ENCODE measurements around the gene ABCA5. TPM values are rescaled to one million over a fixed set of nuclear protein-coding genes. Genes with fewer than 3 reads are reported as not detected.
A peak's percentile ranks its signal among the peaks of the same experiment; 100 is the strongest.

Gene ABCA5
- polyA plus RNA-seq, 1 experiment = 6.5 TPM

DNA sequence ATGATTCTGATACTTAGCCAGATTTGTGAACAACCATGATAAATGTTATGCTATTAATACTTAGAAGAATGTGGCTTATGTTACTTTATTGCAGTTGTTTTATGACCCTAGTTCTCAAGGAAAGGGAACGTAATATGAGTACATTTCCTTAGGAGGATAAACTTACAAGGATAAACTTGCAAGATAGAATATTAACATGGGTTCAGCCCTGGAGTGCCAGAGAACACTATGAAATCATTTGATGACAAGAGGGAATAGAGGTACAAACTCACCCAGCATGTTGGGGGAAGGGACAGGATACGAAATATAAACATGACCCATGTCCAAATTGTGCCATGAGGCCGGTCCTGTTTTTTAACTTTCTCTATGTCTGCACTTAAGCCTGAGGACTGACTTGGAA, 13.0 kb upstream of the ABCA5 start:
- ChIA-PET CTCF (no interaction called here), POLR2A (no interaction called here)
- H3K36me3 ChIP-seq (ENCODE audit: control insufficient read depth, insufficient read depth, low read length) = no peaks in the 10 kb centered on the region
- no peak for DNase-seq (ENCODE audit: low read depth)
- no peaks in the 10 kb centered on the region for H3K27me3 ChIP-seq (ENCODE audit: control insufficient read depth, insufficient read depth, low read length)
- H3K4me3 ChIP-seq (ENCODE audit: low read depth, low read length) = no peak overlapping the region
- TF ChIP-seq, protein P1, sequence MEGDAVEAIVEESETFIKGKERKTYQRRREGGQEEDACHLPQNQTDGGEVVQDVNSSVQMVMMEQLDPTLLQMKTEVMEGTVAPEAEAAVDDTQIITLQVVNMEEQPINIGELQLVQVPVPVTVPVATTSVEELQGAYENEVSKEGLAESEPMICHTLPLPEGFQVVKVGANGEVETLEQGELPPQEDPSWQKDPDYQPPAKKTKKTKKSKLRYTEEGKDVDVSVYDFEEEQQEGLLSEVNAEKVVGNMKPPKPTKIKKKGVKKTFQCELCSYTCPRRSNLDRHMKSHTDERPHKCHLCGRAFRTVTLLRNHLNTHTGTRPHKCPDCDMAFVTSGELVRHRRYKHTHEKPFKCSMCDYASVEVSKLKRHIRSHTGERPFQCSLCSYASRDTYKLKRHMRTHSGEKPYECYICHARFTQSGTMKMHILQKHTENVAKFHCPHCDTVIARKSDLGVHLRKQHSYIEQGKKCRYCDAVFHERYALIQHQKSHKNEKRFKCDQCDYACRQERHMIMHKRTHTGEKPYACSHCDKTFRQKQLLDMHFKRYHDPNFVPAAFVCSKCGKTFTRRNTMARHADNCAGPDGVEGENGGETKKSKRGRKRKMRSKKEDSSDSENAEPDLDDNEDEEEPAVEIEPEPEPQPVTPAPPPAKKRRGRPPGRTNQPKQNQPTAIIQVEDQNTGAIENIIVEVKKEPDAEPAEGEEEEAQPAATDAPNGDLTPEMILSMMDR (IDR thresholded peaks at IDR 0.05; ENCODE audit: insufficient read depth, low read depth, low read length) = no peak

DNA sequence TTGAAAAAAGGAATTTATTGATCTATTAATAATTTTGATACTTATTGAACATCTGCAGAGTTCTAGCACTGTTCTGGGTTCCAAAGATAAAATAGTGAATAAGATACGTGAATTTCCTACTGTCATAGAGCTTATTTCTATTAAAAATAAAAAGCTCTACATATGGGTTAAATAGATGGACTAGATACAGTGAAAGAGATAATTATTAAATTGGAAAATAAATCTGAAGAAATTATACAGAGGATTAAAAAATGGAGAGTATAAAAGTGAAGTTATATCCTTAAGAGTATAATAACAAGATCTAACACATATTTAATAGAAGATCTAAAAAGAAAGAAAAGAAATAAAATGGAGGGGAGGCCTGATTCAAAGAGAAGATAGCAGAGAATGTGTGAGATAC, 10.1 kb upstream of the ABCA5 start:
- TF ChIP-seq, protein P1 (IDR thresholded peaks at IDR 0.05; ENCODE audit: insufficient read depth, low read depth, low read length) = no peak
- Histone ChIP-seq H3K36me3 (ENCODE audit: control insufficient read depth, insufficient read depth, low read length) (no peaks in the 10 kb centered on the region), H3K4me3 (ENCODE audit: low read depth, low read length) (no peak overlapping the region), H3K27me3 (ENCODE audit: control insufficient read depth, insufficient read depth, low read length) (no peaks in the 10 kb centered on the region)
- DNase-seq (ENCODE audit: low read depth) = no peak
- ChIA-PET POLR2A (no interaction called here), CTCF (interaction anchor here (14.6 kb wide), 1 partner anchor 186 kb away, joined by 145 read pairs; no protein-coding TSS in a partner anchor)

DNA sequence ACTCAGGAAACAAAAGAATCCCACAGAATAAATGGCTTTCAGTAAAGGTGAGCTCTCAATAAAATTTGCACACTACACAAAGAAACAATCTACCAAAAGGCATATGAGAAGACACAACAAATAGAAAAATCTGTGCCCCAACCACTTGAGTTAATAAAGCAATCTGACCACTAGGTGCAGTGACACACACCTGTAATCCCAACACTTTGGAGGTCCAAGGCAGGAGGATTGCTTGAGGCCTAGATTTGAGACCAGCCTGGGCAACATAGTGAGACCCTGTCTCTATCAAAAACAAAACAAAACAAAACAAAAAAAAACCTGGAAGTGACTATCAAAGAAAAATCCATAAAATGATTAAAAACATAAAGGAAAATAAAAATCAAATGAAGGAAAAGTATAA, 9.6 kb upstream of the ABCA5 start:
- ChIA-PET CTCF (interaction anchor here (14.6 kb wide), 1 partner anchor 186 kb away, joined by 145 read pairs; no protein-coding TSS in a partner anchor), POLR2A (no interaction called here)
- DNase-seq (ENCODE audit: low read depth) = no peak
- Histone ChIP-seq H3K27me3 (ENCODE audit: control insufficient read depth, insufficient read depth, low read length) (no peaks in the 10 kb centered on the region), H3K4me3 (ENCODE audit: low read depth, low read length) (no peak overlapping the region), H3K36me3 (ENCODE audit: control insufficient read depth, insufficient read depth, low read length) (no peaks in the 10 kb centered on the region)
- TF ChIP-seq, protein P1 (IDR thresholded peaks at IDR 0.05; ENCODE audit: insufficient read depth, low read depth, low read length) = no peak

DNA sequence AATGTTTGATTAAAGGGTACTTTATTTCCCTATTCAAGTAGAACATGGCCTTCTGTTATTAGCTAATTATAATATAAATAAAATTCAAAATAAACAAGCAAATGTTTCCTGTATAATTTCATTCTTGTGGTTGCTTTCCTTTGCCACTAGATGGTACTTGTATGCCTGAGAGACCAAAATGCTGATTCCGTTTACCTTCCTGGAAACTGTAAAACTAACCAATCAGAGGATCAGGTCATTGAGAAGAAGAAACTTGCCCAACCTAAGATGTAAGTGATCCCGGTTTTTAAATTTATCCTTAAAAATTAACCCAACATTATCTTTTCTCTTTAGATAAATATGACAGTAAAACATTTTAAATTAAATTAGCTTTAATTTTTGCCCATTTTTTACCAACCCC, 8.1 kb upstream of the ABCA5 start:
- POLR2A ChIA-PET = interaction anchor here (0.6 kb wide), 1 partner anchor 8 kb away, joined by 4 read pairs; the partner anchor contains the start of gene ABCA5
- no peaks in the 10 kb centered on the region for H3K36me3 ChIP-seq (ENCODE audit: control insufficient read depth, insufficient read depth, low read length)
- no peak overlapping the region for H3K4me3 ChIP-seq (ENCODE audit: low read depth, low read length)
- TF ChIP-seq, protein P1 (IDR thresholded peaks at IDR 0.05; ENCODE audit: insufficient read depth, low read depth, low read length) = peak; percentile 52
- CTCF ChIA-PET = interaction anchor here (0.7 to 14.6 kb wide), 10 partner anchors 8 to 202 kb away, joined by 3 to 145 read pairs (median 3); partner anchors contain the start of gene ABCA5
- DNase-seq (ENCODE audit: low read depth) = no peak
- H3K27me3 ChIP-seq (ENCODE audit: control insufficient read depth, insufficient read depth, low read length) = no peaks in the 10 kb centered on the region

DNA sequence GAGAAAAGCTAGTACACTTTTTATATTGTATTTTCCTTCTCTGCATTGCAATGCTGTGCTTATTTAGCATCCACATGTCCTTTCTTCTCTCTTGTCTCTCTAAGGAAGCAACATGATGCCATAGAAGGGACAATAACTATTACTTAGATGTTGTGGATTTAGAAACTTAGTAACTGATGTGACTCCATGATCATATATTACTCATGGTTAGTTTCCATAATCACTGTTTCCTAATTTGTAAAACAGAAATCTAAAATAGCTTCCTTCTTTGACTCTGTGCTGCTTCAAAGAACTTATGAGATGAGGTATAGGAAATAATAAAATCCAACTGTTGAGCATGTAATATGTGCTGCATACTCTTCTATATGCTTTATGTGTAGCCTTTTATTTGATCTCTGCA, 6.6 kb upstream of the ABCA5 start:
- TF ChIP-seq, protein P1 (IDR thresholded peaks at IDR 0.05; ENCODE audit: insufficient read depth, low read depth, low read length) = no peak
- ChIA-PET POLR2A (interaction anchor here (0.6 kb wide), 1 partner anchor 221 kb away, joined by 3 read pairs; no protein-coding TSS in a partner anchor), CTCF (interaction anchor here (1.5 to 14.6 kb wide), 2 partner anchors 62 to 189 kb away, joined by 4 to 145 read pairs; no protein-coding TSS in a partner anchor)
- no peak overlapping the region for H3K4me3 ChIP-seq (ENCODE audit: low read depth, low read length)
- no peak for DNase-seq (ENCODE audit: low read depth)
- H3K36me3 ChIP-seq (ENCODE audit: control insufficient read depth, insufficient read depth, low read length) = no peaks in the 10 kb centered on the region
- H3K27me3 ChIP-seq (ENCODE audit: control insufficient read depth, insufficient read depth, low read length) = no peaks in the 10 kb centered on the region

Data from BJ (cell line).